A673 (cell line): ENCODE results near the gene IGFBPL1.

Experiments used
- EZH2 ChIP-seq: fragments of 200-600 bp; sonication (generic); IDR thresholded peaks from 2 replicates; pipeline ENCODE4 v1.6.1; 2017; ENCODE audit warnings: borderline replicate concordance, low read depth, mild to moderate bottlenecking, mixed read lengths, antibody characterized with exemption, low read length; ENCODE audit not compliant: poor library complexity, severe bottlenecking
- TF ChIP-seq, protein P1 (sequence below): fragments of 300-800, 200-600 bp; sonication (generic); conservative IDR thresholded peaks from 2 replicates; pipeline ENCODE4 v1.5.1; 2017; ENCODE audit warnings: low read depth, mild to moderate bottlenecking, antibody characterized with exemption, low read length, moderate library complexity, mixed read lengths

- TF ChIP-seq, protein P1, sequence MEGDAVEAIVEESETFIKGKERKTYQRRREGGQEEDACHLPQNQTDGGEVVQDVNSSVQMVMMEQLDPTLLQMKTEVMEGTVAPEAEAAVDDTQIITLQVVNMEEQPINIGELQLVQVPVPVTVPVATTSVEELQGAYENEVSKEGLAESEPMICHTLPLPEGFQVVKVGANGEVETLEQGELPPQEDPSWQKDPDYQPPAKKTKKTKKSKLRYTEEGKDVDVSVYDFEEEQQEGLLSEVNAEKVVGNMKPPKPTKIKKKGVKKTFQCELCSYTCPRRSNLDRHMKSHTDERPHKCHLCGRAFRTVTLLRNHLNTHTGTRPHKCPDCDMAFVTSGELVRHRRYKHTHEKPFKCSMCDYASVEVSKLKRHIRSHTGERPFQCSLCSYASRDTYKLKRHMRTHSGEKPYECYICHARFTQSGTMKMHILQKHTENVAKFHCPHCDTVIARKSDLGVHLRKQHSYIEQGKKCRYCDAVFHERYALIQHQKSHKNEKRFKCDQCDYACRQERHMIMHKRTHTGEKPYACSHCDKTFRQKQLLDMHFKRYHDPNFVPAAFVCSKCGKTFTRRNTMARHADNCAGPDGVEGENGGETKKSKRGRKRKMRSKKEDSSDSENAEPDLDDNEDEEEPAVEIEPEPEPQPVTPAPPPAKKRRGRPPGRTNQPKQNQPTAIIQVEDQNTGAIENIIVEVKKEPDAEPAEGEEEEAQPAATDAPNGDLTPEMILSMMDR = no peak
- no peak for TF ChIP-seq EZH2
Observed at GRCh38 chr9:38439291-38439915, 15.1 kb upstream of the IGFBPL1 start.
